ENCODE measurements around the gene NR6A1. TPM values are rescaled to one million over a fixed set of nuclear protein-coding genes. Genes with fewer than 3 reads are reported as not detected.

The NR6A1 gene
- total and polyA plus RNA-seq, 2 of the 13 experiments (the other 11 are each of a cell fraction or from before 2014, with no cell fraction given): 28.1 to 31.5 TPM

DNA sequence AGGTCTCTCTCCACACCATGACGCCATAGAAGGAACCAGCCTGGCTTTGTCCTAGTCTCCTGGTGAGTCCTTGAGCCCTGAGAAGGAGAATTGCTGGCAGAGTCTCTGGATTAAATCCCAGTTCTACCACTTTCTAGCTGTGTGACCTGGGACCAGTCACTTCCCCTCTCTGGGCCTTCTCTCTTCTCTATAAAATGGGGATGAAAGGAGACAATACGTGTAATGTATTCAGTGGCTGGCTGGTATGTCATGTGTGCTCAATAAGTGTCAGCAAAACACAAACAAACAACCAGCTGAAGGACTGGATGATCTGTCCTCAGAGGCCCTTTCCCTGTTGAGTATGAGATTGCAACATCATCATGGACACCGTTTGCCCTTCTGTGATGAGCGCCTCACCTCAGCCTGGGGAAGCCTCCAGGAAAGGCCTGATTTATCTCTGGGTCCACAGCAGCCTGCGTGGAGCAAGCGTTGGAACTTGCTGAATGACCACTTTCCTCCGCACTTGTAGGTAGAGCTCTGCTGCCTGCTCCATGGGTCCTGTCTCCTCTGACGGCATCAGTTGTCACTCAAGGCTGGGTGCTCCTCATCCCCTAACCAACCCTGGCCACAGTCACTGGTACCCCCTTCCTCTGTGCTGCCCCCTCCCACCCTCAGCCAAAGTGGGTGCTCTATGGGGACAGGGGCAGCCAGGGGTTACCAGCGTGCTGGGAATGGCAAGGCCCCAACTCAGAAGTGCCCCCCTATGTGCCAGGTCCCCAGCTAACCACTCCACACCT lies 260.3 kb downstream of the NR6A1 start (continued):
- no peak for TF ChIP-seq ZNF646 (CRISPR knock-in tag; IDR thresholded peaks at IDR 0.05)
- no peak for TF ChIP-seq TOPORS (CRISPR knock-in tag; IDR thresholded peaks at IDR 0.05)
- TF ChIP-seq FOSL1 (CRISPR knock-in tag; IDR thresholded peaks at IDR 0.05; ENCODE audit: borderline replicate concordance): no peak
- peak; percentile 89 for TF ChIP-seq ZNF629 (CRISPR knock-in tag; conservative IDR thresholded peaks at IDR 0.05)
- peak; percentile 85 for TF ChIP-seq RCOR2 (CRISPR knock-in tag; IDR thresholded peaks at IDR 0.05)
- no peak for TF ChIP-seq KLF6 (CRISPR knock-in tag; IDR thresholded peaks at IDR 0.05)
- TF ChIP-seq ZNF550 (CRISPR knock-in tag; IDR thresholded peaks at IDR 0.05; ENCODE audit: borderline replicate concordance): 0 out of 2 replicates have a peak, but pooled peaks have one; percentile 54
- TF ChIP-seq TP53 (CRISPR knock-in tag; conservative IDR thresholded peaks at IDR 0.05): no peak
- no peak for TF ChIP-seq ZBTB1 (CRISPR knock-in tag; IDR thresholded peaks at IDR 0.05; ENCODE audit: borderline replicate concordance)
- no peak for TF ChIP-seq NFE2L1 (CRISPR knock-in tag; IDR thresholded peaks at IDR 0.05; ENCODE audit: borderline replicate concordance)
- no peak for TF ChIP-seq ZNF431 (CRISPR knock-in tag; IDR thresholded peaks at IDR 0.05; ENCODE audit: borderline replicate concordance, low read depth)
- no peak for TF ChIP-seq ZBTB2 (CRISPR knock-in tag; IDR thresholded peaks at IDR 0.05; ENCODE audit: low read depth)
- TF ChIP-seq HIC2 (CRISPR knock-in tag; IDR thresholded peaks at IDR 0.05; ENCODE audit: low read depth): no peak; the same call in 1 of the 2 replicates
- peak; percentile 98 for TF ChIP-seq THRA (CRISPR knock-in tag; IDR thresholded peaks at IDR 0.05; ENCODE audit: borderline replicate concordance)
